Activated naive CD8-positive, alpha-beta T cell treated with anti-CD3 and anti-CD28 coated beads for 36 hours (primary cell): Measurements from ENCODE around the gene FAXDC2. TPM values are rescaled to one million over a fixed set of nuclear protein-coding genes. Genes with fewer than 3 reads are reported as not detected.
A peak's percentile ranks its signal among the peaks of the same experiment; 100 is the strongest.

ENCODE experiments used
- DNase-seq: peaks from one replicate; pipeline ENCODE4 v3.0.0; 2021
- H3K27ac Mint-ChIP-seq: one replicate; pipeline ENCODE4 v1.8.0; 2022; ENCODE audit warnings: mild to moderate bottlenecking, moderate library complexity, mixed read lengths
- H3K27me3 Mint-ChIP-seq: one replicate; pipeline ENCODE4 v1.8.0; 2022; ENCODE audit warnings: mild to moderate bottlenecking, mixed read lengths
- H3K36me3 Mint-ChIP-seq: one replicate; pipeline ENCODE4 v1.8.0; 2021; ENCODE audit warnings: mild to moderate bottlenecking, mixed read lengths
- H3K4me1 Mint-ChIP-seq: one replicate; pipeline ENCODE4 v1.8.0; 2021; ENCODE audit warnings: mixed read lengths
- H3K4me3 Mint-ChIP-seq: one replicate; pipeline ENCODE4 v1.8.0; 2022; ENCODE audit warnings: mild to moderate bottlenecking, moderate library complexity, mixed read lengths
- H3K9me3 Mint-ChIP-seq: one replicate; pipeline ENCODE4 v1.8.0; 2022; ENCODE audit warnings: mixed read lengths
- total RNA-seq, 2 experiments: library from RNA; stranded (reverse); gene quantifications; one replicate each; pipeline ENCODE4 v1.2.3, GENCODE V29; 2021

The FAXDC2 gene
- total RNA-seq, 2 experiments from 2014 or later: 0.08 TPM; not detected in 1

DNA sequence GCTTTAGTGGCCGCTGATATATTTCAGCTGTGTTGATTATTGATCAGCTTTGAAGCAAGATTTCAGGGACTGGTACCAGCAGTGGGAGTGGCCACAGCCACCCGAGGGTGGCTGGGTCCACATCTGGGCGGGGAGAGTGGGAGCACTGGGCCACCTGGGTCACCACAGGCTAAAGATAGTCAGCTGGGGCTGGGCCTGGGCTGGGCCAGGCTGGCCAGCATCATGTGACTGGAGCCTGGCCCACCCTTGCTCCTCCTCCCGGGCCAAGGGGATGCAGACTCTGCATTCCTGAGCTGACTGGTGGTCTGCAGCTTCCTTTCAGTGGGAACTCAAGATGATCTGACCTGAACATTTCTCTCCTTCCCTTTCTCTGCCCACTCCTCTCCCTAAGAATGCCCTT, 68.1 kb downstream of the FAXDC2 start:
- Mint-ChIP-seq H3K4me3 (no peak overlapping the region), H3K27me3 (no peaks in the 10 kb centered on the region), H3K4me1 (peaks cover 88% of the 10 kb centered on the region), H3K27ac (no peak overlapping the region), H3K9me3 (no peaks in the 10 kb centered on the region), H3K36me3 (peaks cover 26% of the 10 kb centered on the region)
- no peak for DNase-seq

- H3K4me1 Mint-ChIP-seq: peaks cover 81% of the 10 kb centered on the region
Measured at GRCh38 chr5:154780128-154780527, 70.3 kb downstream of the FAXDC2 start.

DNA sequence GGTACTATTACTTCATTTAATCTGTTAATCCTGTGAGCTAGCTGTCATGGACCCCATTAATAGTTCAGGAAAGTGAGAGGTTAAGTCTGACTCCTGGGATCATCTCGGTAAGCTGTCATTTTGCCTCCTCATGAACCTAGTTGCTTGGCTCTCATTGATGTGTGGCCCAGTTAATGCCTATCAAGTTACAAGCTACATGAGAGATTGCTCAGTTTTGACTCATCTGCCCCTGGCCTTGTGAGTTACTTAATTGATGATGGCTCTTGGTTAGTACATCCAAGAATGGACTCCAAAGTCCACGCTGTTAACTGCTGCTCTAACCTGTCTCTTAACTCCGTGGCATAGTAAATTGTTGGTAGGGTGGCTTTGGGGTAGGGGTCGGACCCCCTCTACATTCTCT, 71.3 kb downstream of the FAXDC2 start:
- H3K9me3 Mint-ChIP-seq: no peaks in the 10 kb centered on the region
- peaks cover 78% of the 10 kb centered on the region for H3K4me1 Mint-ChIP-seq
- H3K27me3 Mint-ChIP-seq: no peaks in the 10 kb centered on the region
- no peak overlapping the region for H3K4me3 Mint-ChIP-seq
- H3K36me3 Mint-ChIP-seq: peaks cover 30% of the 10 kb centered on the region
- DNase-seq: no peak
- no peak overlapping the region for H3K27ac Mint-ChIP-seq

More at GRCh38 chr5:154780128-154780527, 70.3 kb downstream of the FAXDC2 start:
- Mint-ChIP-seq H3K9me3 (no peaks in the 10 kb centered on the region), H3K4me3 (no peak overlapping the region), H3K36me3 (peaks cover 26% of the 10 kb centered on the region), H3K27ac (peak overlapping the region; percentile 71), H3K27me3 (no peaks in the 10 kb centered on the region)
- DNase-seq: no peak

DNA sequence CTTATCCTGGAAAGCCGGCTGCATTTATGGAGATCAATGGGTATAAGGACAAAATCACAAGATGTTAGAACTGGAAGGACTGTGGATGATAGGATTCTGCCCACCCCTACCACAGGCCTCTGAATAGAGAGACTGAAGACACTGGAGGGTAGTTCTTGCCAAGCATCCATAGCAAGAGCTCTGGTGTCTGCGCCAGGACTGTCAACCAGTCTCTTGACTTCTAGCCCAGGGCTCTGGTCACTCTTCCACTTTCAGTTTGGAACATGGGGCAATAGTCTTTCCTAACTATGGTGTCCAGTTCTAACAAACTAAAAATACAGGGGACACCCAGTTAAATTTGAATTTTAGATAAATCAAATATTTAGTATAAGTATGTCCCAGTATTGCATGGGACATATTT, 71.9 kb downstream of the FAXDC2 start:
- H3K4me3 Mint-ChIP-seq: no peak overlapping the region

DNA sequence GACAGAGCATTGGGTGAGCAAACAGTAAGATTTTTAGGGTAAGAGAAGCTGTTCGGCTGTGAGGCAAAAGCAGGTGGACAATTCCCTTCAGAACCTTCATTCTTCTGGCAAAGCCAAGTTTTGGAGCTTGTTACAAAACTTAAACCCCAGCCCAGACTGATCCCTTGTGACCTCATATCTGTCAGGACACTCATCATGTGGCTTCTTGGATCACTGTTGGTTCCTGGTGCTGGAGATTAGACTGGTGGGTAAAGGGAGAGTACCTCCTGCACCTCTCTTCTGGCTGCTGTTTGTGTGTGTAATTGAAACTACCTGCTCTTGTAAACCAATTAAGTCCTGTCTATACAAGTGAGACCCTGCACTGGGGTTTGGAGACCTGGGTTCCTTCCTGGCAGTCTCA, 74.2 kb downstream of the FAXDC2 start:
- Mint-ChIP-seq H3K4me1 (peaks cover 67% of the 10 kb centered on the region), H3K9me3 (no peaks in the 10 kb centered on the region), H3K27me3 (no peaks in the 10 kb centered on the region), H3K4me3 (no peak overlapping the region), H3K36me3 (peaks cover 28% of the 10 kb centered on the region), H3K27ac (no peak overlapping the region)
- DNase-seq: no peak

More for the DNA sequence above, 71.9 kb downstream of the FAXDC2 start:
- H3K9me3 Mint-ChIP-seq: no peaks in the 10 kb centered on the region
- no peaks in the 10 kb centered on the region for H3K27me3 Mint-ChIP-seq
- peaks cover 75% of the 10 kb centered on the region for H3K4me1 Mint-ChIP-seq
- peaks cover 27% of the 10 kb centered on the region for H3K36me3 Mint-ChIP-seq
- no peak for DNase-seq
- no peak overlapping the region for H3K27ac Mint-ChIP-seq

DNA sequence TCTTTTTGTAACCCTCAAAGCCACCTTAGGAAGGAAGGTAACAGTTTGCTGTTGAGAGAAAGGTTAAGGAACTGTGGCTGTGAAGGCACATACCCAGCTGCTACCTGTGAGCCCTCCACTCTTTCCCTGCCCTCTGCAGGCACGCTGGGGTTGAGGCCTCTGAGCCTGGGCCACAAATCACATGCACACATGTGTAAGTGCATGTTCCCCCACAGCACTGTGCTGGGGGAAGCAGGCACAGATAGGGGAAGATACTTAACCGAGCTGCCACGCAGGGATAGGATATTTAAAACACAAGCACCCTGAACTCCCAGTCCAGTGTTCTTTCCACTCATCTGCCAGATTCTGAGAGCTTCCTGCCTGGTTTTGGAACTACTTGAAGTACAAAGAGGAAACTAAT, 77.1 kb downstream of the FAXDC2 start:
- H3K27me3 Mint-ChIP-seq: no peaks in the 10 kb centered on the region
- DNase-seq: no peak
- no peaks in the 10 kb centered on the region for H3K9me3 Mint-ChIP-seq
- peak overlapping the region; percentile 56 for H3K27ac Mint-ChIP-seq
- H3K4me3 Mint-ChIP-seq: no peak overlapping the region
- peaks cover 65% of the 10 kb centered on the region for H3K4me1 Mint-ChIP-seq
- peaks cover 23% of the 10 kb centered on the region for H3K36me3 Mint-ChIP-seq

GRCh38 chr5:154771383-154771901, 79.0 kb downstream of the FAXDC2 start:
- no peak overlapping the region for H3K4me3 Mint-ChIP-seq
- peaks cover 32% of the 10 kb centered on the region for H3K36me3 Mint-ChIP-seq
- H3K4me1 Mint-ChIP-seq: peaks cover 76% of the 10 kb centered on the region
- H3K27ac Mint-ChIP-seq: no peak overlapping the region
- H3K9me3 Mint-ChIP-seq: no peaks in the 10 kb centered on the region
- no peaks in the 10 kb centered on the region for H3K27me3 Mint-ChIP-seq
- no peak for DNase-seq

- Mint-ChIP-seq H3K4me1 (peaks cover 80% of the 10 kb centered on the region), H3K27me3 (no peaks in the 10 kb centered on the region), H3K4me3 (peak overlapping the region; percentile 16), H3K27ac (peak overlapping the region; percentile 77), H3K9me3 (no peaks in the 10 kb centered on the region), H3K36me3 (peaks cover 38% of the 10 kb centered on the region)
- DNase-seq: no peak
Measured at GRCh38 chr5:154770111-154770510, 80.3 kb downstream of the FAXDC2 start.

Other genes starting within 250 kb of the FAXDC2 start
- gene LARP1, start 95.2 kb downstream of the FAXDC2 start, total RNA-seq: 100 to 1,000 TPM; 285 to 292 TPM
- 10 to 100 TPM; 53.7 to 53.9 TPM for gene CNOT8, start 8.0 kb upstream of the FAXDC2 start, total RNA-seq
- gene GEMIN5, start 87.6 kb upstream of the FAXDC2 start, total RNA-seq: 10 to 100 TPM; 41.9 to 44.8 TPM
- gene MRPL22, start 90.5 kb upstream of the FAXDC2 start, total RNA-seq: 10 to 100 TPM; 75.3 to 91.0 TPM
- gene KIF4B, start 163.2 kb upstream of the FAXDC2 start, total RNA-seq: not detected